Measurements from ENCODE around the gene CXCL9.
"Not testable (repeated sequence)": the region's sequence is repeated elsewhere in the genome, so short reads cannot be mapped to it uniquely, and the experiment has no call there.

The CXCL9 gene

DNA sequence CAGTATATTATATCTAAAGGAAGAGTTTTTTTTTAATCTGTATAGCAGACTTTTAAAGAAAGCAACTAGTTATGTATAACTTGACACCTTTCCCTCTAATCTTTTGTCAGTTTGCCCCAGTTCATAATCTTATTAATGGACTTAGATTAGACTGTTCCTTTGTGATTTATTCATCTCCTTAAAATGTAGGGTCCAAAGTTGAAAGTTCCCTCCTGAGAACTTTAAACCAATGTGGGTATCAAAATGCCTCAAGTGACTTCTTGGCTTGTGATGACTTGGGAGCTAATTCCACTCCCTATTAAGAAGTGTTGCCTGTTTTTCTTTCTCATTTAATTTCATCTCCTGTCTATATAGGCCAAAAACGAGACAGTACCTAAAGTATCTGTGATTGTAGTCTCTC lies 10.2 kb downstream of the CXCL9 start:
- no peaks in the 10 kb centered on the region for H3K4me1 ChIP-seq (ENCODE audit: insufficient read depth, low read length)
- no peaks in the 10 kb centered on the region for H3K9me3 ChIP-seq (ENCODE audit: insufficient read depth, low read depth, low read length)
- no peak overlapping the region for H3K9ac ChIP-seq (ENCODE audit: low read depth, low read length)
- H3K36me3 ChIP-seq (ENCODE audit: insufficient read depth, low read length): no peaks in the 10 kb centered on the region
- H3K4me3 ChIP-seq (ENCODE audit: low read length): no peak overlapping the region
- H3K27ac ChIP-seq (ENCODE audit: low read depth, low read length): no peak overlapping the region
- H3K27me3 ChIP-seq (ENCODE audit: insufficient read depth, low read length): no peaks in the 10 kb centered on the region
- WGBS: 94% methylated on average over 1 of the region's 1 CpG

DNA sequence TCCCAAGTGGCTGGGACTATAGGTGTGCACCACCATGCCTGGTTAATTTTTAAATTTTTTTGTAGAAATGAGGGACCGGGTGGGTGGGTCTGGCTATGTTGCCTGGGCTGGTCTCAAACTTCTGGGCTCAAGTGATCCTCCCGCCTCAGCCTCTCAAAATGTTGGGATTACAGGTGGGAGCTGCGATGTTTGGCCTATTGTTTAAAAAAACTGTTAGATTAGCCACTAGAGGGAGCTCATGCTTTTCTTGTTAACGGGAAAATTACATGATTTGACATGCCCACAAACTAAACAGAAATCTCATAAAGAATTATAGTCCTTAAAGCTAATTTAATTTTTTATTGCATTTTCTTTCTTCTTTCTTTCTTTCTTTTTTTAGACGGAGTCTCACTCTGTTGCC lies 11.6 kb downstream of the CXCL9 start:
- Histone ChIP-seq H3K4me1 (ENCODE audit: insufficient read depth, low read length) (no peaks in the 10 kb centered on the region), H3K27me3 (ENCODE audit: insufficient read depth, low read length) (no peaks in the 10 kb centered on the region), H3K27ac (ENCODE audit: low read depth, low read length) (no peak overlapping the region), H3K9ac (ENCODE audit: low read depth, low read length) (no peak overlapping the region), H3K4me3 (ENCODE audit: low read length) (no peak overlapping the region), H3K36me3 (ENCODE audit: insufficient read depth, low read length) (no peaks in the 10 kb centered on the region), H3K9me3 (ENCODE audit: insufficient read depth, low read depth, low read length) (no peaks in the 10 kb centered on the region)
- WGBS: 30% methylated on average over 5 of the region's 5 CpGs

DNA sequence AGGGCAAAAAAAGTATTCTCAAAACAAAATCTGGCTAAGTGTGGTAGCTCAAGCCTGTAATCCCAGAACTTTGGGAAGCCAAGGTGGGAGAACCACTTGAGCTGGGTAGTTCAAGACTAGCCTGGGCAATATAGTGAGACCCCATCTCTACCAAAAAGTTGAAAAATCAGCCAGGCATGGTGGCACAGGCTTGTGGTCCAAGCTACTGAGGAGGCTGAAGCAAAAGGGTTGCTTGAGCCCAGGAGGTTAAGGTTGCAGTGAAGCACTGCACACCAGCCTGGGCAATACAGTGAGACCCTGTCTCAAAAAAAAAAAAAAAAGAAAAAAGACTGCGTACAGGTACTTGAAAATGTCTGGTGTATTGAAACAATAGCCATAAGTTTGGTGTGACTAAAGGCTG lies 14.8 kb downstream of the CXCL9 start:
- H3K27ac ChIP-seq (ENCODE audit: low read depth, low read length): no peak overlapping the region
- H3K27me3 ChIP-seq (ENCODE audit: insufficient read depth, low read length): no peaks in the 10 kb centered on the region
- H3K4me1 ChIP-seq (ENCODE audit: insufficient read depth, low read length): peaks cover 4% of the 10 kb centered on the region; the same call in 1 of the 2 replicates
- H3K4me3 ChIP-seq (ENCODE audit: low read length): no peak overlapping the region
- no peaks in the 10 kb centered on the region for H3K9me3 ChIP-seq (ENCODE audit: insufficient read depth, low read depth, low read length)
- H3K36me3 ChIP-seq (ENCODE audit: insufficient read depth, low read length): 0 out of 2 replicates have a peak, but pooled peaks cover 4% of the 10 kb centered on the region
- H3K9ac ChIP-seq (ENCODE audit: low read depth, low read length): no peak overlapping the region
- 92% methylated on average over 1 of the region's 1 CpG for WGBS

DNA sequence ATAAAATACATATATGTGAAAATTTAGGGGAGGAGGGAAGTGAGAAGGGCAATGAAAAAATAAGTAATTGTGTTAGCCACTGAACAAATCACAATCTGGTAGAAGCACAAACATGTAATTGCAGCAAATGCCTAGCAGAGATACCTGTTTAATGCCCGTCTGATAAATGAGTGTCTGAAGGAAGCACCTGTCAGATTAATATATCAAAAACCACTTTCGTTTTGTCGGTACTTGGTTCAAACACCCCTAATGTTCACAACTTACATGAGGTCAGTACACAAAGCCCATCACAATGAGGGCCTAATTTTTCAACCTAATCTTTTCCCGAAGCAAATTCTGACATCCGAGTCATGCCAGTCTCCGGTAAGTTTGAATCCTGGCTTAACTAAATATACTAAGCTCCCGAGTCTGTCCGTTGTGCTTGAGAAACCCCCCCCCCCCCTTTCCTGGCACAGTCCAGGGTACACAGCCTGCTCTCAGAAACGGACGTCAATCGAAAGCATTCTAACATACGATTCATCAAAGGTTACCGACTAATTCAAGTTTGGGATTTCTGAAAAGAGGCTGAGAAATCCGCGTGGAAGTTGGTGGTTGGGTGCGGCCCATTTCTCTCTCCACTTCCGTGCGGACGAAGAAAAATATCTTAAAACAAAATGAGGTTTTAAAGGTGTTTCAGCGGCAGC lies 17.3 kb downstream of the CXCL9 start:
- H3K9ac ChIP-seq (ENCODE audit: low read depth, low read length): peak overlapping the region; percentile 93

DNA sequence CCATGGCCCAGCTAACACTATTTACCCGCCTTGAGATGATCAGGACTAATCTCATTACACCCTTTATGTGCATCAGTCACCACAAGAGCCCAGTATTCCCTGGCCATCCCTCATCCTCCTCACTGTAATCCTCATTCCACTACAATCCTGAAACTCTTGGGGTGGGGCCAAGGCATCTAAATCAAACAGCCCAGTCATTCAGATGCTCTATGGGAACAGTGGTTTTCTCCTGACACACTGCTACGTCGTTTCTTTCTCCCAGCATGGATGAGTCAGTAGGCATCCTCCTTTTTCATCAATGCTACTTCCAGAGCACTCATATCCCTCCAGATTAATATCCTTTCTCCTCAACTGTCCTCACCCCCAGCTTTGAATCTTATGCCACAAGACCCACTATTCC lies 22.2 kb downstream of the CXCL9 start:
- no peak overlapping the region for H3K27ac ChIP-seq (ENCODE audit: low read depth, low read length)
- peaks cover 4% of the 10 kb centered on the region; the same call in 1 of the 2 replicates for H3K4me1 ChIP-seq (ENCODE audit: insufficient read depth, low read length)
- WGBS: 76% methylated on average over 3 of the region's 3 CpGs
- no peaks in the 10 kb centered on the region for H3K27me3 ChIP-seq (ENCODE audit: insufficient read depth, low read length)
- no peak overlapping the region for H3K9ac ChIP-seq (ENCODE audit: low read depth, low read length)
- H3K9me3 ChIP-seq (ENCODE audit: insufficient read depth, low read depth, low read length): no peaks in the 10 kb centered on the region
- no peak overlapping the region for H3K4me3 ChIP-seq (ENCODE audit: low read length)
- peaks cover 30% of the 10 kb centered on the region for H3K36me3 ChIP-seq (ENCODE audit: insufficient read depth, low read length)

More for the DNA sequence above, 17.3 kb downstream of the CXCL9 start:
- 0 out of 2 replicates have a peak, but pooled peaks cover 4% of the 10 kb centered on the region for H3K36me3 ChIP-seq (ENCODE audit: insufficient read depth, low read length)
- peak overlapping the region; percentile 95 for H3K4me3 ChIP-seq (ENCODE audit: low read length)
- no peaks in the 10 kb centered on the region for H3K27me3 ChIP-seq (ENCODE audit: insufficient read depth, low read length)
- no peaks in the 10 kb centered on the region for H3K9me3 ChIP-seq (ENCODE audit: insufficient read depth, low read depth, low read length)
- H3K27ac ChIP-seq (ENCODE audit: low read depth, low read length): peak overlapping the region; percentile 68
- 4% methylated on average over 16 of the region's 20 CpGs for WGBS
- H3K4me1 ChIP-seq (ENCODE audit: insufficient read depth, low read length): peaks cover 4% of the 10 kb centered on the region; the same call in 1 of the 2 replicates

DNA sequence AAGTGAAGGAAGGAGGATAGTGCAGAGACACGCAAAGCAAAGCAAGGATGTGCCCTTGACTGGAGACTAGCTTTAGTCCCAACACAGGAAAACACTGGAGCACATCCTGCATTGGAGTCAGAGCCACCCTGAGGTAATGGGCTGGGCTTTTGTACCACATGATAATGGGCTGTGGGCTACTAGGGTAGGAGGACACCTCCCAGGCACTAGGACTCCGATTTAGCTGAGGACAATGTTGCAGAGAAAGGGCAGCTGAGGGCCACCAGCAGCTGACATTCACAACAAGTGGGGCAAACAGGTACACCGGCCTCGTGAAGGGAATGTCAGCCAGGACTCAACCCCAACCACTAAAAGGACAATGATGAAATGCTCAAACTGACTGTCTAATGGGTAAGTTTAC lies 26.7 kb downstream of the CXCL9 start:
- 96% methylated on average over 4 of the region's 4 CpGs for WGBS
- no peaks in the 10 kb centered on the region for H3K27me3 ChIP-seq (ENCODE audit: insufficient read depth, low read length)
- peaks cover 18% of the 10 kb centered on the region; the same call in 1 of the 2 replicates for H3K9me3 ChIP-seq (ENCODE audit: insufficient read depth, low read depth, low read length)
- no peak overlapping the region for H3K9ac ChIP-seq (ENCODE audit: low read depth, low read length)
- peaks cover 67% of the 10 kb centered on the region for H3K36me3 ChIP-seq (ENCODE audit: insufficient read depth, low read length)
- H3K4me1 ChIP-seq (ENCODE audit: insufficient read depth, low read length): no peaks in the 10 kb centered on the region
- H3K27ac ChIP-seq (ENCODE audit: low read depth, low read length): no peak overlapping the region
- H3K4me3 ChIP-seq (ENCODE audit: low read length): no peak overlapping the region

DNA sequence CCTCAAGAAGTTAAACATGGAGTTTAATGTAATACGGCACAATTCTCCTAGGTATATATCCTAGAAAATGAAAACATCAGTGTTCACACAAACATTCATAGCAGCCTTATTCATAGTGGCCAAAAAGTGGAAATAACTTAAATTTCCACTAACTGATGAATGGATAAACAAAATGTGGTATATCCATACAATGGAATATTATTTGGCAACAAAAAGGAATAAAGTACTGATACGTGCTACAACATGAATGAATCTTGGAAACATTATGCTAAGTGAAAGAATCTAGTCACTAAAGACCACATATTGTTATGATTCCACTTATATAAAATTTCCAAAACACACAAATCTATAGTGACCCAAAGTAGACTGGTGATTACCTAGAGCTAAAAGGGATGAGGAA lies 31.1 kb downstream of the CXCL9 start:
- Histone ChIP-seq H3K9me3 (ENCODE audit: insufficient read depth, low read depth, low read length) (peaks cover 18% of the 10 kb centered on the region; the same call in 1 of the 2 replicates), H3K9ac (ENCODE audit: low read depth, low read length) (no peak overlapping the region), H3K36me3 (ENCODE audit: insufficient read depth, low read length) (peaks cover 93% of the 10 kb centered on the region), H3K4me1 (ENCODE audit: insufficient read depth, low read length) (no peaks in the 10 kb centered on the region), H3K4me3 (ENCODE audit: low read length) (no peak overlapping the region), H3K27ac (ENCODE audit: low read depth, low read length) (no peak overlapping the region), H3K27me3 (ENCODE audit: insufficient read depth, low read length) (no peaks in the 10 kb centered on the region)
- 100% methylated on average over 2 of the region's 2 CpGs for WGBS

DNA sequence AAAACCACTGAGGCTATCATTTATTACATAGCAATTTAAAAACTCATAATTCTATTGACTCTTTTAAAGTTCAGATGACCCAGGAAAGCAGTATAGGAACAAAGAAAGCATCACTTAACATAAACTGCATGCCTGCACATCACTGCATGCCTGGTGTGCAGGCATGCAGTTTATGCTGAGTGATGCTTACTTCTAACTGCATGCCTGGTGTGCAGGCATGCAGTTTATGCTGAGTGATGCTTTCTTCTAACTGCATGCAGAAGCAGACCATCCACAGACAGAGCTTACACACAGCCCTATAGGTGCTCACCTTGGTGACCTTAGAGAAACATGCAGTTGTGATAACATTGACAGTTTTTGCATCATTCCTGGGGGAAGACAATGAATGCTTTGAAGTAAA lies 33.5 kb downstream of the CXCL9 start:
- H3K27me3 ChIP-seq (ENCODE audit: insufficient read depth, low read length): no peaks in the 10 kb centered on the region
- peaks cover 96% of the 10 kb centered on the region for H3K36me3 ChIP-seq (ENCODE audit: insufficient read depth, low read length)
- H3K9me3 ChIP-seq (ENCODE audit: insufficient read depth, low read depth, low read length): peaks cover 18% of the 10 kb centered on the region; the same call in 1 of the 2 replicates
- H3K4me3 ChIP-seq (ENCODE audit: low read length): no peak overlapping the region
- no peaks in the 10 kb centered on the region for H3K4me1 ChIP-seq (ENCODE audit: insufficient read depth, low read length)
- no peak overlapping the region for H3K27ac ChIP-seq (ENCODE audit: low read depth, low read length)
- H3K9ac ChIP-seq (ENCODE audit: low read depth, low read length): no peak overlapping the region

DNA sequence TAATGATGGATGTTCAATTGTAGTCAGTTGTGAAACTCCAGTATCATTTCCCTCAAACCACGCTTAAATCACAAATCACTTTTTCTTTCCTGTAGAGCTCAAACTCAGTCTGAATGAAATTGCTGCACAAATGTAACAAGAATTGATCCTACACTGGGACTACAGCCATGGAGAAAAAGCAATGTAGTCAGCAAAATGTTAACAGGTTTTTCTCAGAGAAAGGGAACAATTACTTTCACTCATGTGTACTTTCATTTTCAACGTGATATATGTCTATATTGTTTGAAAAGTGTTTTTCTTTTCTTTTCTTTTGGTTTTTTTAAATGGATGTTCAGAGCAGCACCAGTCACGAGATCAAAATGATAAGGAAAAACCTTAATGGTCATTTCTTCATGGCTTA lies 39.2 kb downstream of the CXCL9 start:
- H3K27ac ChIP-seq (ENCODE audit: low read depth, low read length): no peak overlapping the region
- no peaks in the 10 kb centered on the region for H3K27me3 ChIP-seq (ENCODE audit: insufficient read depth, low read length)
- peaks cover 98% of the 10 kb centered on the region for H3K36me3 ChIP-seq (ENCODE audit: insufficient read depth, low read length)
- 98% methylated on average over 3 of the region's 3 CpGs for WGBS
- H3K4me3 ChIP-seq (ENCODE audit: low read length): no peak overlapping the region
- no peak overlapping the region for H3K9ac ChIP-seq (ENCODE audit: low read depth, low read length)
- H3K9me3 ChIP-seq (ENCODE audit: insufficient read depth, low read depth, low read length): peaks cover 25% of the 10 kb centered on the region
- no peaks in the 10 kb centered on the region for H3K4me1 ChIP-seq (ENCODE audit: insufficient read depth, low read length)

DNA sequence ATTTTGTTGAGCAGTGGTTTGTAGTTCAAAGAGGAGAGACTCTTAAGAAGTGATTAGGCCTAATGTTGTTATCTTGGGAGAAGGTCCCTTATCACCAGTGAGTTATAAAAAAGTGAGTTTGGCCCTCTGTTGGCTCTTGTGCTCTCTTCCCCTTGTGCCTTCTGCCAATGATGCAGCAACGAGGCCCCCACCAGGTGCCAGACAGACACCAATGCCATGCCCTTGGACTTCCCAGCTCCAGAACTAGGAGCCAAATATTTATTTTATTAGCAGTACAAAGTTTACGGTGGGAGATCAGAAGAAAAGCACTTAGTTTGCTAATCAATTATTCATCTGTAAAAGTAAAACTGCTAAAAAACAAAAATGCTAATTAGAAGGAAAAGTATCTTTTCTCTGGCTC lies 43.8 kb downstream of the CXCL9 start:
- Histone ChIP-seq H3K36me3 (ENCODE audit: insufficient read depth, low read length) (peaks cover 94% of the 10 kb centered on the region), H3K4me1 (ENCODE audit: insufficient read depth, low read length) (no peaks in the 10 kb centered on the region), H3K4me3 (ENCODE audit: low read length) (no peak overlapping the region), H3K9ac (ENCODE audit: low read depth, low read length) (no peak overlapping the region), H3K27ac (ENCODE audit: low read depth, low read length) (no peak overlapping the region), H3K27me3 (ENCODE audit: insufficient read depth, low read length) (no peaks in the 10 kb centered on the region), H3K9me3 (ENCODE audit: insufficient read depth, low read depth, low read length) (peaks cover 25% of the 10 kb centered on the region)
- WGBS: 100% methylated on average over 1 of the region's 2 CpGs

DNA sequence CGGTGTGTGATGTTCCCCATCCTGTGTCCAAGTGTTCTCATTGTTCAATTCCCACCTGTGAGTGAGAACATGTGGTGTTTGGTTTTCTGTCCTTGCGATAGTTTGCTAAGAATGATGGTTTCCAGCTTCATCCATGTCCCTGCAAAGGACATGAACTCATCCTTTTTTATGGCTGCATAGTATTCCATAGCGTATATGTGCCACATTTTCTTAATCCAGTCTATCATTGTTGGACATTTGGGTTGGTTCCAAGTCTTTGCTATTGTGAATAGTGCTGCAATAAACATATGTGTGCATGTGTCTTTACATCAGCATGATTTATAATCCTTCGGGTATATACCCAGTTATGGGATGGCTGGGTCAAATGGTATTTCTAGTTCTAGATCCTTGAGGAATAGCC lies 45.2 kb downstream of the CXCL9 start:
- peaks cover 94% of the 10 kb centered on the region for H3K36me3 ChIP-seq (ENCODE audit: insufficient read depth, low read length)
- H3K9ac ChIP-seq (ENCODE audit: low read depth, low read length); H3K4me3 ChIP-seq (ENCODE audit: low read length); H3K4me1 ChIP-seq (ENCODE audit: insufficient read depth, low read length); H3K27me3 ChIP-seq (ENCODE audit: insufficient read depth, low read length); H3K27ac ChIP-seq (ENCODE audit: low read depth, low read length): not testable (repeated sequence)
- 93% methylated on average over 2 of the region's 4 CpGs for WGBS
- H3K9me3 ChIP-seq (ENCODE audit: insufficient read depth, low read depth, low read length): peaks cover 25% of the 10 kb centered on the region

DNA sequence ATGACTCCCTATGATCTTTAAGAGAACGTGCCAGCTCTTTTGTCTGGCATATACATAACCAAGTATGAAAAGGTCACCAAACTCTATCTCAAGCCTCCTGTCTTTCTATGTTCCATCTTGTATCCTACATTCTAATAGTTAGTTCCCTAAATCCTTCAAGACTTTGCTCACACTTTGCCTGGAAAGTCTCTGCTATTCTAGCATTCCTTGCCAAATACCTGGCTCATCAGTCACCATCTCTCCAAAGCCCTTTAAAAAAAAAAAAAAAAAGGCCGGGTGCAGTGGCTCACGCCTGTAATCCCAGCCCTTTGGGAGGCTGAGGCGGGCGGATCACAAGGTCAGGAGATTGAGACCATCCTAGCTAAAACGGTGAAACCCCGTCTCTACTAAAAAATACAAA lies 48.8 kb downstream of the CXCL9 start:
- 92% methylated on average over 3 of the region's 7 CpGs for WGBS
- H3K9ac ChIP-seq (ENCODE audit: low read depth, low read length): not testable (repeated sequence)
- H3K36me3 ChIP-seq (ENCODE audit: insufficient read depth, low read length): peaks cover 92% of the 10 kb centered on the region

More for the DNA sequence above, 48.8 kb downstream of the CXCL9 start:
- not testable (repeated sequence) for H3K27ac ChIP-seq (ENCODE audit: low read depth, low read length); H3K4me1 ChIP-seq (ENCODE audit: insufficient read depth, low read length); H3K4me3 ChIP-seq (ENCODE audit: low read length); H3K9me3 ChIP-seq (ENCODE audit: insufficient read depth, low read depth, low read length); H3K27me3 ChIP-seq (ENCODE audit: insufficient read depth, low read length)

Data from HUES64 (cell line).